Testis (tissue), 3 donors: ENCODE data around the gene HLF. TPM values are rescaled to one million over a fixed set of nuclear protein-coding genes. Genes with fewer than 3 reads are reported as not detected.

Experiments
- DNase-seq: peaks from one replicate; pipeline ENCODE4 v3.0.0-alpha.2; 2019
- H3K27ac ChIP-seq, 2 donors: fragments of 200-600 bp; sonication (generic); one replicate each; pipeline ENCODE4 v1.5.1; 2019
- H3K27me3 ChIP-seq: fragments of 200-600 bp; sonication (generic); one replicate; pipeline ENCODE4 v1.5.1; 2019
- H3K36me3 ChIP-seq: fragments of 200-600 bp; sonication (generic); one replicate; pipeline ENCODE4 v1.5.1; 2017; ENCODE audit warnings: low read depth; ENCODE audit errors: missing control alignments
- H3K4me1 ChIP-seq: fragments of 200-600 bp; sonication (generic); one replicate; pipeline ENCODE4 v1.5.1; 2019
- H3K4me3 ChIP-seq, 2 donors: fragments of 200-600 bp; sonication (generic); one replicate each; pipeline ENCODE4 v1.5.1; 2017 to 2019
- H3K9me3 ChIP-seq: fragments of 200-600 bp; sonication (generic); one replicate; pipeline ENCODE4 v1.5.1; 2017
- CTCF ChIP-seq, 3 experiments: fragments of 450-650 bp in 2 of 3; fragments of 200-600 bp in 1 of 3; sonication (generic) in 1 of 3; IDR thresholded peaks; one replicate each; pipeline ENCODE4 v1.5.1; 2016 to 2019; ENCODE audit warnings: antibody characterized with exemption in 3 of 3, mild to moderate bottlenecking in 2 of 3, moderate library complexity in 1 of 3
- POLR2A ChIP-seq: fragments of 450-650 bp; IDR thresholded peaks from one replicate; pipeline ENCODE4 v1.6.1; 2017; ENCODE audit warnings: antibody characterized with exemption, mild to moderate bottlenecking, moderate library complexity
- WGBS, 2 donors: methylation state at CpG; one replicate each; pipeline ENCODE4 v1.1.5; 2018; 5-methylcytosine and 5-hydroxymethylcytosine counted together
- intact Hi-C: fragments of 100-400 bp; cut with DNase I; formaldehyde crosslinking; loops from one replicate; pipeline ENCODE4 v1.15.1; 2023; ENCODE audit warnings: low total_unique reads
- polyA plus RNA-seq: library from polyadenylated mRNA; stranded (reverse); fragments of 350-450 nt; fragmentation: Illumina TruSeq; extraction: RNeasy Lipid Tissue Mini Kit (QIAGEN cat#74804); gene quantifications from one replicate; pipeline ENCODE4 v1.2.3, GENCODE V29; 2014; ENCODE audit warnings: low read depth, low replicate concordance; ENCODE audit not compliant: insufficient read depth
- total RNA-seq, 2 donors: library from RNA; depleted of rRNA; stranded (reverse); fragments of >200 nt; gene quantifications; one replicate each; pipeline ENCODE4 v1.2.3, GENCODE V29; 2016

Gene HLF
- total and polyA plus RNA-seq, 3 donors from 2014 or later = 7.0 to 23.4 (median 14.5) TPM

DNA sequence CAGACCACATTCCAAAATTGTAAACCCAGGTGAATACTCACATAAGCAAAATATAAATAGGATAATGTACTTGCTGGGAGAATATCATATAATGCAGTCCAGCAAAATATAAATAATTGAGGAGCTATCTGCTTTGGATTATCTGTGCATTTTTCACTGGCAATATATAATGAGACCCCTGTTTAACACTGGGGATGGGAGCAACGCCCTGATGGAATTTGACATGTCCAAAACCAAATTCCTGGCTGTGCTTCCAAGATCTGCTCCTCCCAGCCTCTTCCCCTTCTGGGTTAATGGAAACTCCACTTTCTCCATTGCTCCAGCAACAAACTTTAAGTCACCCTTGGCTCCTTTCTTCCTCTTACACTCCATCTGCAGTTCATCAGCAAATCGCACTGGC lies 35.5 kb upstream of the HLF start:
- TF ChIP-seq POLR2A (no peak), CTCF (IDR thresholded peaks at IDR 0.05) (no peak)
- no peak for DNase-seq
- intact Hi-C loops = no loop called here
- Histone ChIP-seq H3K9me3 (no peaks in the 10 kb centered on the region), H3K4me1 (no peaks in the 10 kb centered on the region), H3K27ac (no peak overlapping the region), H3K27me3 (no peaks in the 10 kb centered on the region), H3K4me3 (no peak overlapping the region), H3K36me3 (no peaks in the 10 kb centered on the region)
- 81 to 90% methylated on average over 2 of the region's 2 CpGs for WGBS, 2 donors

GRCh38 chr17:55230716-55231115 lies 34.0 kb upstream of the HLF start:
- no peak for TF ChIP-seq POLR2A
- TF ChIP-seq CTCF (IDR thresholded peaks at IDR 0.05) = no peak
- H3K4me1 ChIP-seq = no peaks in the 10 kb centered on the region
- no peaks in the 10 kb centered on the region for H3K9me3 ChIP-seq
- intact Hi-C loops = no loop called here
- H3K27ac ChIP-seq = no peak overlapping the region
- WGBS, 2 donors = 85 to 89% methylated on average over 1 of the region's 1 CpG
- no peaks in the 10 kb centered on the region for H3K36me3 ChIP-seq
- no peak overlapping the region for H3K4me3 ChIP-seq
- no peak for DNase-seq
- no peaks in the 10 kb centered on the region for H3K27me3 ChIP-seq

- H3K36me3 ChIP-seq = no peaks in the 10 kb centered on the region
- H3K4me3 ChIP-seq = no peak overlapping the region
- no peak for DNase-seq
- no peaks in the 10 kb centered on the region for H3K9me3 ChIP-seq
- H3K4me1 ChIP-seq = peaks cover 13% of the 10 kb centered on the region
- H3K27ac ChIP-seq = no peak overlapping the region
- intact Hi-C loops = no loop called here
- TF ChIP-seq CTCF (IDR thresholded peaks at IDR 0.05) = no peak
- TF ChIP-seq POLR2A = no peak
- 96 to 98% methylated on average over 3 of the region's 3 CpGs for WGBS, 2 donors
- H3K27me3 ChIP-seq = no peaks in the 10 kb centered on the region
Measured at GRCh38 chr17:55233840-55234239, 30.9 kb upstream of the HLF start.

GRCh38 chr17:55236316-55236715 lies 28.4 kb upstream of the HLF start:
- Histone ChIP-seq H3K4me3 (no peak overlapping the region), H3K4me1 (peaks cover 18% of the 10 kb centered on the region), H3K27ac (no peak overlapping the region), H3K27me3 (no peaks in the 10 kb centered on the region), H3K9me3 (no peaks in the 10 kb centered on the region), H3K36me3 (no peaks in the 10 kb centered on the region)
- no peak for TF ChIP-seq CTCF (IDR thresholded peaks at IDR 0.05)
- no peak for TF ChIP-seq POLR2A
- DNase-seq = no peak
- WGBS, 2 donors = 61 to 72% methylated on average over 2 of the region's 2 CpGs
- intact Hi-C loops = no loop called here

DNA sequence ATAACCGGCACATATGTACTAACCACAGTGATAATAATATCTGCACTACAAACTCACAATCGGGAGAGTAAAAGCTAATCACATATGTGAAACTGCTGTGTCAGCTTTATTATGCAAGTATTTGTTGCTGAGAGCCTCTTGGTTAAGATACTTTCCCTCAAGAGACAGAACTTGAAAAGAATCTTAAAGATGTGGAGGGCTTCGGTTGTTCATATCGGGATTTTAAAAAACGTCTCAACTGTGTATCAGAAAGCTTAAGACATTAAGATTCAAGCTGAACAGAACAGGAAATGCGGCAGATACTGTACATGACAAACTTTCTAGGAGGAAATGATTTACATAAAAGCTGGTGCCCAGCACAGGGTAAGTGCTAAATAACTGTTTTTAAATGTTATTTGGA lies 27.5 kb upstream of the HLF start:
- intact Hi-C loops = no loop called here
- peak overlapping the region in 1 of 2 donors; percentile 50 for H3K4me3 ChIP-seq
- H3K27me3 ChIP-seq = no peaks in the 10 kb centered on the region
- TF ChIP-seq POLR2A (no peak), CTCF (IDR thresholded peaks at IDR 0.05) (no peak)
- WGBS, 2 donors = 14 to 31% methylated on average over 6 of the region's 6 CpGs
- DNase-seq = no peak
- no peaks in the 10 kb centered on the region for H3K9me3 ChIP-seq
- no peaks in the 10 kb centered on the region for H3K36me3 ChIP-seq
- H3K27ac ChIP-seq = peak overlapping the region in 1 of 2 donors; percentile 76
- H3K4me1 ChIP-seq = peaks cover 18% of the 10 kb centered on the region
